ENCODE measurements around the gene DBP. TPM values are rescaled to one million over a fixed set of nuclear protein-coding genes. Genes with fewer than 3 reads are reported as not detected.

The DBP gene
- total and polyA plus RNA-seq, 4 donors = 6.8 to 16.8 (median 9.8) TPM

- no peaks in the 10 kb centered on the region for H3K36me3 ChIP-seq (ENCODE audit: control insufficient read depth in 4 of 4, insufficient read depth in 4 of 4, low read length in 4 of 4)
- H3K27me3 ChIP-seq (ENCODE audit: control insufficient read depth in 3 of 3, insufficient read depth in 3 of 3, low read length in 2 of 3) = no peaks in the 10 kb centered on the region
- DNase-seq (no peak), ATAC-seq (ENCODE audit: insufficient read depth, low FRiP score) (peak; percentile 12)
- H3K27ac ChIP-seq (ENCODE audit: low read depth in 1 of 2, low read length in 1 of 2) = no peak overlapping the region
- TF ChIP-seq CTCF (IDR thresholded peaks at IDR 0.05; ENCODE audit: control extremely low read depth, extremely low read depth) = no peak
- H3K9me3 ChIP-seq (ENCODE audit: control insufficient read depth in 4 of 4, insufficient read depth in 3 of 4, low read length in 3 of 4) = no peaks in the 10 kb centered on the region
- no peak overlapping the region for H3K9ac ChIP-seq (ENCODE audit: insufficient read depth in 1 of 2, low read length in 2 of 2)
- WGBS, 2 donors = 96 to 97% methylated on average over 22 to 26 of the region's 26 CpGs
- H3K4me3 ChIP-seq = no peak overlapping the region
- peaks cover 0 to 5% (median 0%) of the 10 kb centered on the region in 5 donors for H3K4me1 ChIP-seq (ENCODE audit: control insufficient read depth in 5 of 5, insufficient read depth in 5 of 5, low read length in 5 of 5)
These were observed 32.9 kb upstream of the DBP start for GRCh38 chr19:48669903-48670668.

- WGBS, 2 donors = 100% methylated on average over 2 of the region's 2 CpGs
- H3K9ac ChIP-seq (ENCODE audit: insufficient read depth in 1 of 2, low read length in 2 of 2) = no peak overlapping the region
- ATAC-seq (ENCODE audit: insufficient read depth, low FRiP score) = no peak
- H3K4me1 ChIP-seq (ENCODE audit: control insufficient read depth in 5 of 5, insufficient read depth in 5 of 5, low read length in 5 of 5) = peaks cover 0 to 5% (median 0%) of the 10 kb centered on the region in 5 donors
- no peak overlapping the region for H3K4me3 ChIP-seq
- no peaks in the 10 kb centered on the region for H3K27me3 ChIP-seq (ENCODE audit: control insufficient read depth in 3 of 3, insufficient read depth in 3 of 3, low read length in 2 of 3)
- no peak for DNase-seq
- H3K27ac ChIP-seq (ENCODE audit: low read depth in 1 of 2, low read length in 1 of 2) = no peak overlapping the region
- TF ChIP-seq CTCF (IDR thresholded peaks at IDR 0.05; ENCODE audit: control extremely low read depth, extremely low read depth) = no peak
- no peaks in the 10 kb centered on the region for H3K9me3 ChIP-seq (ENCODE audit: control insufficient read depth in 4 of 4, insufficient read depth in 3 of 4, low read length in 3 of 4)
- H3K36me3 ChIP-seq (ENCODE audit: control insufficient read depth in 4 of 4, insufficient read depth in 4 of 4, low read length in 4 of 4) = no peaks in the 10 kb centered on the region
These were observed 31.6 kb upstream of the DBP start for GRCh38 chr19:48668761-48669160.

GRCh38 chr19:48668332-48668731 lies 31.2 kb upstream of the DBP start:
- WGBS, 2 donors = 80 to 91% methylated on average over 3 of the region's 3 CpGs
- no peak overlapping the region for H3K4me3 ChIP-seq
- H3K27me3 ChIP-seq (ENCODE audit: control insufficient read depth in 3 of 3, insufficient read depth in 3 of 3, low read length in 2 of 3) = no peaks in the 10 kb centered on the region
- TF ChIP-seq CTCF (IDR thresholded peaks at IDR 0.05; ENCODE audit: control extremely low read depth, extremely low read depth) = no peak
- H3K4me1 ChIP-seq (ENCODE audit: control insufficient read depth in 5 of 5, insufficient read depth in 5 of 5, low read length in 5 of 5) = peaks cover 0 to 5% (median 0%) of the 10 kb centered on the region in 5 donors
- no peaks in the 10 kb centered on the region for H3K9me3 ChIP-seq (ENCODE audit: control insufficient read depth in 4 of 4, insufficient read depth in 3 of 4, low read length in 3 of 4)
- no peak for DNase-seq
- H3K36me3 ChIP-seq (ENCODE audit: control insufficient read depth in 4 of 4, insufficient read depth in 4 of 4, low read length in 4 of 4) = no peaks in the 10 kb centered on the region
- no peak overlapping the region for H3K27ac ChIP-seq (ENCODE audit: low read depth in 1 of 2, low read length in 1 of 2)
- no peak overlapping the region for H3K9ac ChIP-seq (ENCODE audit: insufficient read depth in 1 of 2, low read length in 2 of 2)
- no peak for ATAC-seq (ENCODE audit: insufficient read depth, low FRiP score)
